Spleen (tissue), 11 donors: ENCODE measurements around the gene RNF7. TPM values are rescaled to one million over a fixed set of nuclear protein-coding genes. Genes with fewer than 3 reads are reported as not detected.

Experiments
- DNase-seq: peaks from one replicate; pipeline ENCODE4 v3.0.0-alpha.2; 2020
- H3K27ac ChIP-seq, 8 donors: fragments of 200-600 bp; sonication (generic) in 7 of 8; 1 replicate in 4 of 8; 2 replicates in 4 of 8; pipeline versions ENCODE4 v1.5.0 to v1.8.0; 2016 to 2021; ENCODE audit warnings: inconsistent platforms in 4 of 8, mild to moderate bottlenecking in 4 of 8, moderate library complexity in 1 of 8
- H3K27me3 ChIP-seq, 7 donors: fragments of 200-600 bp; sonication (generic) in 6 of 7; replicated peaks in 1 of 7; 1 replicate in 4 of 7; 2 replicates in 3 of 7; pipeline versions ENCODE4 v1.5.0 to v1.8.0; 2016 to 2021; ENCODE audit warnings: inconsistent platforms in 3 of 7, mild to moderate bottlenecking in 1 of 7
- H3K36me3 ChIP-seq, 6 donors: fragments of 200-600 bp; sonication (generic) in 5 of 6; 1 replicate in 4 of 6; 2 replicates in 2 of 6; pipeline versions ENCODE4 v1.5.0 to v1.8.0; 2016 to 2021; ENCODE audit warnings: inconsistent platforms in 2 of 6
- H3K4me1 ChIP-seq, 6 donors: fragments of 200-600 bp; sonication (generic) in 5 of 6; 1 replicate in 3 of 6; 2 replicates in 3 of 6; pipeline versions ENCODE4 v1.5.0 to v1.8.0; 2016 to 2021; ENCODE audit warnings: inconsistent platforms in 3 of 6
- H3K4me3 ChIP-seq, 8 donors: fragments of 200-600 bp; sonication (generic) in 7 of 8; 1 replicate in 4 of 8; 2 replicates in 4 of 8; pipeline versions ENCODE4 v1.5.0 to v1.8.0; 2016 to 2021; ENCODE audit warnings: inconsistent platforms in 4 of 8, mild to moderate bottlenecking in 4 of 8, moderate library complexity in 2 of 8
- H3K9me3 ChIP-seq, 8 donors: fragments of 200-600 bp; sonication (generic) in 7 of 8; 1 replicate in 4 of 8; 2 replicates in 4 of 8; pipeline versions ENCODE4 v1.5.0 to v1.8.0; 2016 to 2021; ENCODE audit warnings: inconsistent platforms in 4 of 8
- CTCF ChIP-seq, 11 experiments: fragments of 200-600 bp in 7 of 11; fragments of 450-650 bp in 4 of 11; sonication (generic) in 4 of 11; IDR thresholded peaks in 8 of 11; conservative IDR thresholded peaks in 3 of 11; 1 replicate in 7 of 11; 2 replicates in 4 of 11; pipeline versions ENCODE4 v1.4.0 to v1.8.0; 2016 to 2021; ENCODE audit warnings: antibody characterized with exemption in 11 of 11, inconsistent platforms in 4 of 11, mild to moderate bottlenecking in 1 of 11
- POLR2A ChIP-seq, 3 donors: fragments of 450-650 bp; IDR thresholded peaks; one replicate each; pipeline ENCODE4 v1.5.1; 2017; ENCODE audit warnings: antibody characterized with exemption in 3 of 3, mild to moderate bottlenecking in 1 of 3
- POLR2AphosphoS5 ChIP-seq, 3 donors: sonication (generic); formaldehyde crosslinking; IDR thresholded peaks; one replicate each; pipeline ENCODE4 v1.5.1; 2017; ENCODE audit warnings: antibody characterized with exemption in 3 of 3
- WGBS, 5 donors: extraction: QIAGEN DNeasy Blood & Tissue Kit in 3 of 5; methylation state at CpG; one replicate each; pipeline versions ENCODE4 v1.1.5 to v1.1.7; 2013 to 2018; 5-methylcytosine and 5-hydroxymethylcytosine counted together
- intact Hi-C: fragments of 100-400 bp; cut with DNase I; formaldehyde crosslinking; loops from one replicate; pipeline ENCODE4 v1.15.0; 2023; ENCODE audit warnings: low total_unique reads
- polyA plus RNA-seq, 3 donors: library from polyadenylated mRNA; stranded (reverse); fragments of 200-250 nt; gene quantifications; one replicate each; pipeline ENCODE4 v1.2.1, GENCODE V29; 2013
- total RNA-seq, 7 donors: library from RNA; depleted of rRNA in 3 of 7; stranded (reverse); fragments of >200 nt in 3 of 7; fragmentation: NEBNext Ultra II Directional in 4 of 7; extraction: Animal tissue kit (Norgen Biotek cat#: 25700) in 4 of 7; gene quantifications; one replicate each; pipeline versions ENCODE4 v1.1.0 to v1.2.1, GENCODE V29; 2016 to 2021
- donor health status: healthy with polysubstance abuse.
- donor health status: DM: no; HTN: no; CAD: no; lungs with moderate emphysema.
- donor health status: DM: no; HTN: no; CAD: no.
- donor health status: Bipolar disorder and iron deficiency.
- donor health status: healthy.
- donor health status: DM: no; HTN: no; CAD: no.
- donor health status: DM: yes; HTN: yes; CAD: no.

Gene RNF7
- total and polyA plus RNA-seq, 10 donors = 42.5 to 117 (median 61.6) TPM

- Histone ChIP-seq H3K4me3 (no peak overlapping the region), H3K4me1 (no peaks in the 10 kb centered on the region), H3K9me3 (no peaks in the 10 kb centered on the region), H3K27me3 (no peaks in the 10 kb centered on the region), H3K27ac (no peak overlapping the region), H3K36me3 (no peaks in the 10 kb centered on the region)
- intact Hi-C loops = no loop called here
- 90 to 94% (median 92%) methylated on average over 15 of the region's 15 CpGs for WGBS, 5 donors
- no peak for TF ChIP-seq POLR2AphosphoS5 (IDR thresholded peaks at IDR 0.05)
- TF ChIP-seq POLR2A (IDR thresholded peaks at IDR 0.05) = no peak
- TF ChIP-seq CTCF (IDR thresholded peaks at IDR 0.05 in 8 of 11, conservative IDR thresholded peaks at IDR 0.05 in 3 of 11) = no peak
- no peak for DNase-seq
Observed at GRCh38 chr3:141776885-141777284, 38.8 kb downstream of the RNF7 start.

GRCh38 chr3:141777957-141778813 is 40.1 kb downstream of the RNF7 start:
- no peak overlapping the region for H3K27ac ChIP-seq
- DNase-seq = no peak
- H3K4me1 ChIP-seq = no peaks in the 10 kb centered on the region
- H3K36me3 ChIP-seq = no peaks in the 10 kb centered on the region
- no peak for TF ChIP-seq POLR2AphosphoS5 (IDR thresholded peaks at IDR 0.05)
- no peak for TF ChIP-seq CTCF (IDR thresholded peaks at IDR 0.05 in 8 of 11, conservative IDR thresholded peaks at IDR 0.05 in 3 of 11)
- no peak for TF ChIP-seq POLR2A (IDR thresholded peaks at IDR 0.05)
- no peaks in the 10 kb centered on the region for H3K9me3 ChIP-seq
- 87 to 97% (median 94%) methylated on average over 20 to 42 of the region's 42 CpGs for WGBS, 5 donors
- H3K27me3 ChIP-seq = no peaks in the 10 kb centered on the region
- no peak overlapping the region for H3K4me3 ChIP-seq
- intact Hi-C loops = no loop called here

GRCh38 chr3:141779667-141780066 is 41.6 kb downstream of the RNF7 start:
- TF ChIP-seq CTCF (IDR thresholded peaks at IDR 0.05 in 8 of 11, conservative IDR thresholded peaks at IDR 0.05 in 3 of 11) (no peak), POLR2AphosphoS5 (IDR thresholded peaks at IDR 0.05) (no peak), POLR2A (IDR thresholded peaks at IDR 0.05) (no peak)
- 89 to 97% (median 95%) methylated on average over 1 of the region's 1 CpG for WGBS, 5 donors
- Histone ChIP-seq H3K27me3 (no peaks in the 10 kb centered on the region), H3K27ac (no peak overlapping the region), H3K9me3 (no peaks in the 10 kb centered on the region), H3K4me3 (no peak overlapping the region), H3K36me3 (no peaks in the 10 kb centered on the region), H3K4me1 (no peaks in the 10 kb centered on the region)
- DNase-seq = no peak
- intact Hi-C loops = no loop called here

GRCh38 chr3:141782386-141782932 is 44.4 kb downstream of the RNF7 start:
- 49 to 77% (median 76%) methylated on average over 4 of the region's 4 CpGs for WGBS, 5 donors
- TF ChIP-seq CTCF (IDR thresholded peaks at IDR 0.05 in 8 of 11, conservative IDR thresholded peaks at IDR 0.05 in 3 of 11) = peak in 1 of 11 experiments; percentile 17
- no peak for TF ChIP-seq POLR2AphosphoS5 (IDR thresholded peaks at IDR 0.05)
- no peaks in the 10 kb centered on the region for H3K27me3 ChIP-seq

More at GRCh38 chr3:141782386-141782932, 44.4 kb downstream of the RNF7 start:
- no peaks in the 10 kb centered on the region for H3K9me3 ChIP-seq
- no peaks in the 10 kb centered on the region for H3K4me1 ChIP-seq
- no peak for DNase-seq
- no peak overlapping the region for H3K4me3 ChIP-seq
- intact Hi-C loops = no loop called here
- no peaks in the 10 kb centered on the region for H3K36me3 ChIP-seq
- H3K27ac ChIP-seq = no peak overlapping the region
